NCI-H2196 (cell line): ENCODE results near the gene PPP2R1B.
"Not testable (repeated sequence)": the region's sequence is repeated elsewhere in the genome, so short reads cannot be mapped to it uniquely, and the experiment has no call there.

Source experiments
- DNase-seq: peaks from one replicate; lab custom pipeline; 2025; ENCODE audit not compliant: unreplicated experiment; lab: John Stamatoyannopoulos, UW

PPP2R1B gene

GRCh38 chr11:111784311-111784710 lies 18.1 kb upstream of the PPP2R1B start:
- DNase-seq: not testable (repeated sequence)

GRCh38 chr11:111782109-111782741 lies 16.0 kb upstream of the PPP2R1B start:
- DNase-seq: no peak

GRCh38 chr11:111779118-111779517 lies 12.9 kb upstream of the PPP2R1B start:
- DNase-seq: no peak

- DNase-seq: no peak
These were observed 11.9 kb upstream of the PPP2R1B start for GRCh38 chr11:111778047-111778558.

- peak; percentile 65 for DNase-seq
These were observed 11.2 kb upstream of the PPP2R1B start for GRCh38 chr11:111777094-111778046.

GRCh38 chr11:111776398-111777093 lies 10.4 kb upstream of the PPP2R1B start:
- DNase-seq: no peak

- no peak for DNase-seq
These were observed 8.9 kb upstream of the PPP2R1B start for GRCh38 chr11:111774955-111775710.

GRCh38 chr11:111772535-111772934 lies 6.3 kb upstream of the PPP2R1B start:
- no peak for DNase-seq

GRCh38 chr11:111771205-111771604 lies 5.0 kb upstream of the PPP2R1B start:
- not testable (repeated sequence) for DNase-seq

- peak; percentile 45 for DNase-seq
These were observed 4.5 kb upstream of the PPP2R1B start for GRCh38 chr11:111770581-111771134.

- no peak for DNase-seq
These were observed 599 bp upstream of the PPP2R1B start for GRCh38 chr11:111766834-111767142.

GRCh38 chr11:111765320-111765983 lies 737 bp downstream of the PPP2R1B start:
- no peak for DNase-seq

- no peak for DNase-seq
These were observed 1.6 kb downstream of the PPP2R1B start for GRCh38 chr11:111764621-111765020.

GRCh38 chr11:111762981-111763643 lies 3.1 kb downstream of the PPP2R1B start:
- no peak for DNase-seq

GRCh38 chr11:111762526-111762925 lies 3.7 kb downstream of the PPP2R1B start:
- no peak for DNase-seq

- no peak for DNase-seq
These were observed 5.2 kb downstream of the PPP2R1B start for GRCh38 chr11:111761036-111761435.

- no peak for DNase-seq
These were observed 6.3 kb downstream of the PPP2R1B start for GRCh38 chr11:111759778-111760407.

- no peak for DNase-seq
These were observed 6.8 kb downstream of the PPP2R1B start for GRCh38 chr11:111759376-111759775.

GRCh38 chr11:111756097-111756496 lies 10.1 kb downstream of the PPP2R1B start:
- DNase-seq: no peak
